Myocyte (in vitro differentiated cells): ENCODE data around the gene SEC23B. TPM values are rescaled to one million over a fixed set of nuclear protein-coding genes. Genes with fewer than 3 reads are reported as not detected.
"Not testable (repeated sequence)": the region's sequence is repeated elsewhere in the genome, so short reads cannot be mapped to it uniquely, and the experiment has no call there.

ENCODE experiments used
- DNase-seq: peaks from one replicate; pipeline ENCODE4 v3.0.0-alpha.2; 2012; ENCODE audit warnings: low read depth
- total RNA-seq: library from RNA; depleted of rRNA; stranded (reverse); fragments of >200 nt; gene quantifications from 2 replicates; pipeline ENCODE4 v1.2.3, GENCODE V29; 2014

Gene SEC23B
- total RNA-seq, 1 donor from 2014 or later: 23.3 TPM

DNA sequence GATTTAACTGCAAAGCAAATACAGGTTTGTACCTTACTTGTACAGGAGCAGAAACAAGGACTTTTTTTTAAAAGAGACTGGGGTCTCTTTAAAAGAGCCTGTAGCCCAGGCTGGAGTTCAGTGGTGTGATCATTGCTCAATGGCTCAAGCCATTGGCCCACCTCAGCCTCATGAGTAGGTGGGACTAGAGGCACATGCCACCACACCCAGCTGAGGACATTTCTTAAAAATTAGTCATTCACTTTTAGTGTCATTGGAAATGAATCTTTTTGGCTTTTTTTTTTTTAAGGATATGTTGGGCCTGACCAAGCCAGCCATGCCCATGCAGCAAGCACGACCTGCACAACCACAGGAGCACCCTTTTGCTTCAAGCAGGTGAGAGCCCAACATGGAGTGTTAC lies 16.9 kb downstream of the SEC23B start:
- DNase-seq: peak; percentile 19

DNA sequence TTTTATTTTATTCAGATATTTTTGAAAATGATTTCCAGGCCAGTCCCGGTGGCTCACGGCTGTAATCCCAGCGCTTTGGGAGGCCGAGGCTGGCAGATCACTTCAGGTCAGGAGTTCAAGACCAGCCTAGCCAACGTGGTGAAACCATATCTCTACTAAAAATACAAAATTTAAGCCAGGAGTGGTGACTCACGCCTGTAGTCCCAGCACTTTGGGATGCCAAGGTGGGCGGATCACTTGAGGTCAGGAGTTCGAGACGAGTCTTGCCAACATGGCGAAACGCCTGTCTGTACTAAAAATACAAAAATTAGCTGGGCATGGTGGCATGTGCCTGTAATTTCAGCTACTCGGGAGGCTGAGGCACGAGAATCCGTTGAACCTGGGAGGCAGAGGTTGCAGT lies 19.0 kb downstream of the SEC23B start:
- not testable (repeated sequence) for DNase-seq

DNA sequence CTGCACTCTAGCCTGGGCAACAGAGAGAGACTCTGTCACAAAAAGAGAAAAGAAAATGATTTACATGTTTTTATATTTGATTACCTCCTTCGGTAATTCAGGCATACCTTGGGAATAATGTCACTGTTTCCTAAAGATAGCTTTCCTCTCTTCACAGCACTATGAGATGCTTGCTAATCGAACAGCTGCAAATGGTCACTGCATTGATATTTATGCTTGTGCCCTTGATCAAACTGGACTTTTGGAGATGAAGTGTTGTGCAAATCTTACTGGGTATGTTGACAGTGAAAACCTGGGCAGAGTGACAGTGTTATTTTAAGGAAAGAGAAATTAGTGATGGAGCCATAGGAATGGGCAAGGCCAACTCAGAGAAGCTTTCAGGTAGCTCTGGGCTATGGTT lies 19.6 kb downstream of the SEC23B start:
- DNase-seq: no peak

DNA sequence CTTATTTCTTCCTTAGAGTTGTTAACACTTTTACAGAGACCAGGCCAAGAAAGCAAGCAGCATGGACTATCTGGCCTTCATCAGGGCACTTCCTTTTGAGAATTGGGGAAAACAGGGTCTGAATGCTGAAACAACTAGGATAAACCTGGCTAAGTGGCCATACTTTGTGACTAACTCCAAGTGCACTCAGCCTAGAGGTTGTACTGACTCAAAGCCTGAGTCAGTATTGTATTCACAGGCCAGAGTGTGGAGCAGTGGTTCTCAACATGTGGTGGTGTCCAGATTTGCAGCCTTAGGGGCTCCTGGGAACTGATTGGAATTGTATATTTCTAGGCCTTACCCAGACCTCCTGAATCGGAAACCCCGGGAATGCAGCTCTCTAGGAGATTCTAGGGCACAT lies 20.1 kb downstream of the SEC23B start:
- no peak for DNase-seq

DNA sequence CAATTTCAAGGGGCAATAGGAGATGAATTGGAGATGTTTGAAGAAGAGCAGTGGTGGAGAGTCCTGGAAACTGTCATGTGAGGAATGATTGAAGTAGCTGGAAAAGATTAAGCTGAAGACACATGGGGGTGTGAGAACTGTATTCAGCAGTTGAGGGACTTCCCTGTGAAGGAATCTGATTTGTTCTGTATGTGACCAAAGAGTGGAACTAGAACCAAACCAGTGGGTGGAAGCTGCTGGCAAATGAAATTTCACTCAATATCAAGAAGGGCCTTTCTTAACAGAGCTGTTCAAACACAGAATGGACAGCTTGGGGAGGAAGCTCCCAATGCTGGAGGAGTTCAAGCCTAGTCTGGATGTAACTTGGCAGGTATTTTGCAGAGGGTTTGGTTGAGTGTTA lies 21.3 kb downstream of the SEC23B start:
- no peak for DNase-seq

DNA sequence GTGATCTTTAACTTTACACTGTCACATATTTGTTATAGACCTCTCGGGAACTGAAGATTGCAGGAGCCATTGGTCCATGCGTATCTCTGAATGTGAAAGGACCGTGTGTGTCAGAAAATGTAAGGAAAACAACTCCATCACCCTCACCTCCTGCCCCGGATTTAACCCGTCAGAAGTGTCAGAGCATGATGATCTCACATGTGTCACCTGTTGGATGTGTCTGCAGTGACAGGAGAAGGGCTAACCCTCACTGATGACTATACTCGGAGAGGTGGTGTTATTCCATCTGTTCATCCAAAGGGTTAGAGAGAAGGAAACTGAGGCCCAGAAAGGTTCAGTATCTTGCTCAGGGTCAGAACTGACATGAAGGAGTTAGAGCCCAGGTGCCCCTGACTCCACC lies 24.9 kb downstream of the SEC23B start:
- DNase-seq: no peak

DNA sequence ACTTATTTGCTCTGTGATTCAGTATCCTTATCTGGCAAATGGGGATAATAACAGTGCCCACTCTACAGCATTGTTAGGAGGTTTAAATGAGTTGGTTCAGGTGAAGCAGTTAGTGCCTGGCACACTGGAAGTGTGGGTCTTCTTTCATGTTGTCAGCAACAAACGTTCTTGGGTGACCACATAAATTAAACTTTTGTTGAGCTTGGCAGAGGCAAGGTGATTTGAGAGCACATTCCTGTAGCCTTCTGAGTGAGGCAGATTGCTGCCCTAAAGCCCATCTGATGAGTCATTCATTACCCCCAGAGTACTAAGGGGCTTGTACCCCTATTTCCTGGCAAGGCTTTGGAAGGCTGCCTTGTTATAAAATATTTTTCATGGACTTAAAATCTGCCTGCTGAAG lies 25.8 kb downstream of the SEC23B start:
- no peak for DNase-seq

DNA sequence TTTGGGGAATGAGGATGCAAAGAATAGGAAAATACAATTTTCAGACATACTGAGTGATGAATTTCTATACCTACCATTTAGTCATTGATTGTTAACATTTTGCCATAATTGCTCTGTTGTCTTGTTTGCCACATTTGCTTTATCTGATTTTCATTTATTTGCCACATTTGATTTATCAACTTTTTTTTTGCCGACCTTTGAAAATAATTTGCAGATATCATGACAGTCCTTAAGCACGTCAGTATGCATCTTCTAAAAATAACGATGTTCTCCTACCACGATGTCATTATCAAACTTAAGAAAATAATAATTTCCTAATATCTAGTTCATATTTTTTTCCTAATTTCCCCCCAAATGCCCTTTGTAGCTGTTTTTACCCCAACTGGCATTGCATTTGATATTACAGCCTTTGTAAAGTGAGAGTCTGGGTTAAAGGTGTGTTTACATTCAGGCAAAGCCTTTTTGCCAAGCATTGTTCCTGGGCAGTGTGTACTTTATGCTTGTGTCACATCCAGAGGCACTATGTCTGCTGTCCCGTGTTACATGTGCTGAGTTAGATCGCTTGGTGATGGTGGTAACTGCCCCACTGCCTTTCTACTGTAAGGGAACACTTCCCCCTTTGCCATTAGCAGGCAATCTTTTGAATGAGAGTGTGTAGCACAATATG lies 26.4 kb downstream of the SEC23B start:
- no peak for DNase-seq

DNA sequence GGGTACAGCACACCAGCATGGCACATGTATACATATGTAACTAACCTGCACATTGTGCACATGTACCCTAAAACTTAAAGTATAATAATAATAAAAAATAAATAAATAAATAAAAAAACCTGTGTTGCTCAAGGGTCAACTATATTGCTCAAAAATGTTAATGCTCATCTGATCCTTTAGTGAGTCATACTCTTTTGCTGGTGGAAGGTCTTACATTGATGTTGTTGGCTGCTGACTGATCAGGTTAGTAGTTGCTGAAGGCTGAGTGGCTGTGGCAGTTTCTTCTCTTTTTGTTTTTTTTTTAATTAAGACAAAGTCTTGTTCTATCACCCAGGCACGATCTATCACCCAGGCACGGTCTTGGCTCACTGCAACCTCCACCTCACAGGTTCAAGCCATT lies 29.9 kb downstream of the SEC23B start:
- no peak for DNase-seq

DNA sequence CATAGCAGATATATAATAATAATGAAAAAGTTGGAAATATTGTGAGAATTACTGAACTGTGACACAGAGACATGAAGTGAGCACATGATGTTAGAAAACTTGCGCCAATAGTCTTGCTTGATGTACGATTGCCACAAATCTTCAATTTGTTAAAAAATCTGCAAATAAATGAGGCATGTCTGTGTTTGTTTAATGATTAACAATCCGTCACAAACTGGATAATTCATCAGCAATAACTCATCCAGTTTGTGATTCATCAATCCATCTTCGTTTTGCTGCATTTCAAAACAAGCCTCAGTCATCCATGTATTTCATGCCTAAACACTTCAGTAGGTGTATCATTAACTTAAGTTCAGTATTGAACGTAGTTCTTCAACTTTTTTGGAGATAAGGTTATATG lies 34.0 kb downstream of the SEC23B start:
- DNase-seq: no peak

DNA sequence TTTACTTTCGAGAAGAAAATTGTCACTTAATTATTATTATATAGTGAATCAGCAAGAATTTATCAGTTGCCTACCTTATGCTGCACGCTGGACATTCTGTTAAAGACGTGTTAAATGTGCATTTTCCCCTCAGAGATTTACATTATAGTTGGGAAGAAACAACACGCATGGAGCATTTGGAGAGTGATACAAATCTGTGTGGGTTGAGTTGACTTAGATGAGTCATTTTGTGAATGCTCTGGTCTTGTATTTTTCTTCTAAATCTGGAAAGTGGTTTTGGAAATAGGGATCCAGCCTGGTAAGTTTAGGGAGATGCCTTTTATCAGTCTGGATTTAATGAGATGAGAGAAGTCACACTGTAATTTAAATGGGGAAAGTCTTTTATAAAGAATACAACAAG lies 35.5 kb downstream of the SEC23B start:
- DNase-seq: no peak

DNA sequence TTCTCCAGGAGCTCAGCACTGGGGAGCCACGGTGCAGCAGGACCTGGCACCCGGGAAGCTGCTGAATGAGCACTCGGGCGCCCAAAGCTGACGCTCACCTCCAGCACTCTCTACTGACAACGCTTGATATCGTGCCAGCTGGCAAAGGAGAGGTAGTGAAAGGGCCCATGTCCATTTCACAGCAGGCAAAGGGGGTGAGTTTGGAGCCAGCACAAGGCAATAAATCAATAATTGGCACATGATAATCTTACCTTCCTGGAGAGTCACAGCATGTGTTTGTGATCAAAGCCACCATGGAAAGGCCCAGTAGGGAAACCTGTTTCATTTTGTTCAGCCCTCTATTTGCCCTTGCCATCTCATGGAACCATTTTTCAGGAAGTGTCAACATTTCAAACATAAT lies 36.2 kb downstream of the SEC23B start:
- DNase-seq: no peak

DNA sequence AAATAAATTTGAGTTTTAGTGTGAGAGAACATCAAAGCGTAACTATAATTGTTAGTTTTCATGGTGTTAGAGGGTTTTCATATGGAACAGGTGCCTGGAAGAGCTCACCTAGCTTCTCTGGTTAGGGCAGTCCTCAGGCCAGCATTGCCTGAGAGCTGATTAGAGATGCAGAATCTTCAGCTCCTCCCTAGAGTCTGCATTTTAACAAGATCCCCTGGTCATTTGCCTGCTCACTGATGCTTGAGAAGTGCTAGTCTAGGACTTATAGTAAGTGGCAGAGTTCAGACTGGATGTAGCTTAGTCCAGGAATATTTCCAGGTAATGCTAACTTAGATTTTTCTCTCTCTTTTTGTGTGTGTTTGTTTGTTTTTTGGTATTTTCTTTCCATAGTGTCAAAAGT lies 37.8 kb downstream of the SEC23B start:
- no peak for DNase-seq

DNA sequence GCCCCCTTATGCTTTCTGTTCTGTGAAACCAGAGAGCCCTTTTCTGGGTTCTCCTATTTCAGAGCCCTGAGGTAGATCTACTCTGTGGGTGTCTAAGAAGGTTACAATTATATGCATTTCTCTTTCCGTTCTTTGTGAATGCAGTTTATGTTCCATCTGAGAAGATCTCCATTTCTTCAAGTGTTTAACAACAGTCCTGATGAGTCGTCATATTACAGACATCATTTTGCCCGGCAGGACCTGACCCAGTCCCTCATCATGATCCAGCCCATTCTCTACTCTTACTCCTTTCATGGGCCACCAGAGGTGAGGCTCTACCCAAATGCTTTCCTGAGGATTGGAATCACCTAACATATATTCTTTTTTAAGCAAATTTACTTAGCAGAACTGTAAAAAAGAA lies 40.7 kb downstream of the SEC23B start:
- DNase-seq: no peak

DNA sequence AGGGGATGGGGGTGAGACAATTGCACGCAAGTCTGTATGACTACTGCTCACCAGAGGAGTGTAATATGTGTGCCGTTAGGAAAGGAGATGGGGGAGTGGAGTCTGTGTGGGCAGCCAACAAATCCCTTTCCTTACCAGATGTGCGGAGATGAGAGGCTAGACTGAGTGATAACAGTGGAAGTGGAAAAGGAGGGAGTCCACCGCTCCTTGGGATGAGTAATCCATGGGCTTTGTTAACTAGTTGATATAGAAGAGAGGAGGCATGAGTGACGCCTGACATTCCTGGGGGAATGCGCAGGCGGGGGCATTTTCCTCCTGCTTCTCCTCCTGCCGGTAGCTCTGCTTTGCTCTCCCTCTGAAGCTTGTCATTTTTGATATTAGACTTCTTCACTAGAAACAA lies 46.0 kb downstream of the SEC23B start:
- DNase-seq: no peak

DNA sequence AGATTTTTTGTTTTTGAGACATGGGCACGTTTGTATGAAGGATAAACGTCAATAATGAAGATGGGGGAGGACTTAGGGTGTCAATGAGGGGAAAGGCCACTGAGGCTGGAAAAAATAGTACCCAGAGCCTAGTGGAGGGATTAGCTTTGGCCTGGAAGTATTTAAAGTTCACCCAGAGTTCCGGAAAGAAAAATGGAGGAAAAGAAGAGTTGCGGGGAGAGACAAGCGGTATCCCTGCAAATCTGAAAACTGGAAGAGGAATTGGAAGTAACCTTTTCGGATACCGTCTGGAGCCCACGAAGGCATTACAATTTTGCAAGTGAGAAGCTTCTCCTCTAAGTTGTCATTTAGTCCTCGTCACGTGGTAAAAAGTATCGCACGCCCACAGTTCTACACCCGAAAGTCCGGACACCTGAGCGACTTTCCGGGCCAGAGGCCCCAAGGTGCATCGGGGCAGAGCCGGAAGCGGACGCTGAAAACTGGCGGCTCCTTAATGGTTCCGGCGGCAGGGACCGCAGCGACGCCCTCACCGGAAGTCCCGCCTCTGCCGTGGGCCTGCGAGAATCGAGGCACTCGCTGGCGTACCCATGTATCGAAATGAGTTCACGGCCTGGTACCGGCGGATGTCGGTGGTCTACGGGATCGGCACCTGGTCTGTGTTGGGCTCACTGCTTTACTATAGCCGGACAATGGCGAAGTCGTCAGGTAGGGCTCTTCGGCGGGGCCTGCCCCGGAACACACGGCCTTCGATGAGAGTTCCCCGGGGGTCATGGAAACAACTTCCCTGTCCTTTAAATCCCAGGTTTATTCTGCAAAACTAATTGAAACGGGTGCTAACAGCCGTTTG lies 59.4 kb downstream of the SEC23B start, which contains the start of gene SMIM26:
SMIM26 (plus strand) TSS at position 541 of the 847 bp plus-strand sequence; CDS start at position 588, 47 bp downstream.
- DNase-seq: peak; percentile 93

DNA sequence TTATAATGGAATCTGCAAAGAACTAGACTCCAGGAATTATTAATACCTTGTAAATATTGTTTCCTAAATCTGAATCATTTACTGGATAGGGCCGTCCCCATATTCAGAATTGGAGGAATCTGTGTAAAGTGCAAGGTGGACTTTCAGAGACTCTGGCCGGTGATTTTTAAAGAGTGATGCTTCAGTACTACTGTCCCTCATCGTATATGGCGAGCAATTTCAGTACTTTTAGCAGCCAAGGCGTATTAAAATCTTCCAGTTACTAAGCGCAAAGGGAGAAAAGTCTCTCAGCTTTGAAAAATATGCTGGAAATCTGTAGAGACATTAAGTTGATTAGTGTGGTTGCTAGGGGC lies 60.0 kb downstream of the SEC23B start:
- no peak for DNase-seq

DNA sequence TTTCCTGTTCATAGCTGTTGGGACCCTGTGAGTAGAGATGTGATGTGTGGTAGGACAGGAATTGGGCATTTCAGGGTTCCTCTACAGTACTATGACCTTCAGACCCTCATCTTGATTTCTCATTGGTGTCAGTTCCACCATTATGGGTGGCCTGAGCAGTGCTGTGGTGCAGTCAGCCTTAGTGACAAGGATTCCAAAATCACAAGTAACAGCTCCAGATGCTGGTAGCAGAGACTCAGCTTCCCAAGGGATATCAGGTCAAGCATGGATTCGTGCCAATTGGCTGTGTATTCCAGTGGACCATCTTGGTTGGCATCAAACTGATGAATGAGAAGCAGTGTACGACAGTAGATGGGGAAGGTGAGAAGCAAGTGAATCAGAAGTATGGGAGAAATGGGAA lies 63.3 kb downstream of the SEC23B start:
- DNase-seq: no peak

DNA sequence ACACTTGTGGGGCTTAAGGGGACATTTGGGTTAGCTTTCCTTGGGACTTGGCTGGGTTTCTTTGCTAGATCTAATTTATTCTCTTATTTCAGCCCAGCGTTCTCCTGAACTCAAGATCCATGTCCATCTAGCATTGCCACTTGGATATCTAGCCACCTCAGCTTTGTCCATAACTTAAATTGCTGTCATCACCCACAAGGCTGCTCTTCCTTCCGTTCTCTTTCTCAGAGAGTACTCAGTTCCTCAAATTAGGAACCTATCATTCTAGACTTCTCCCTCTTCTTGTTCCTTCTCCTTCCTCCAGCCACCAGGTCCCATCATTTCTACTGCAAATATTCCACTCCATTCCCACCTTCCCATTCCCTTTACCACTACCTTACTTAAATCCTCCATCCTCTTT lies 63.8 kb downstream of the SEC23B start:
- no peak for DNase-seq

DNA sequence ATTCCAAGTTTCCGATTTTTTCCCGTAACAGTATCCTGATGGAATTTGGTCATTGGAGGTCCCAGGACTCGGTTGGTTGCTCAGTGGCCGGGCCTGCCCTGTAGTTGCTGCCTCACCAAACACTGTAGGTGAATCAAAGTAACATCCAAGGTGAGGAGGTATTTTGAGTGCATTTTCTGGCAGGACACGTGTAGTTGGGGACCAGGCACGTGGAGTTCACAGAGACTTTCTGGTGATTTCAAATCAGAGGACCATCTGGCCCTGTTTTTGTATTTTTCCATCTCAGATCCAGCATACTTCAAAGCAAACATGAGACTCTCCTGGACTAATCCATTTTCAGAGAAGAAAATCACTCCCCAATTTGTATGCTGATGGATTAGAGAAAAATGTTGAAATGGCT lies 70.2 kb downstream of the SEC23B start:
- DNase-seq: no peak

DNA sequence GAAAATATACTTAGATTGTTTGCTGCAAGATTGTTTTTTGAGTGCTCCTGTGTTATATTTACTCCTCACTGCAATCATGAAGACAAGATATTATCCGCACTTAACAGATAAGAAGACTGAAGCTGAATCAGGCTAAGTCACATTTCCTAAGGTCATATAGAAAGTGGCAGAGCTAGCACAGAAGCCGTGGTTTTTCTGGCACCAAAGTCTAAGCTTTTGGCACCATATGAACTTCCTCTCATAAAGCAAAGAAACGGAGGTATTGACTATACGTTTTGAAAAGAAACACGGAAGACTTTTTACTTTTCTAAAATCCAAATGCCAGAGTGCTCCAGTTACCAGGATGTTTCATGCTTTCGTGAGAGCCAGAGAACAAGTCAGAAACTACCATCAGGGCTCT lies 70.8 kb downstream of the SEC23B start:
- DNase-seq: no peak

DNA sequence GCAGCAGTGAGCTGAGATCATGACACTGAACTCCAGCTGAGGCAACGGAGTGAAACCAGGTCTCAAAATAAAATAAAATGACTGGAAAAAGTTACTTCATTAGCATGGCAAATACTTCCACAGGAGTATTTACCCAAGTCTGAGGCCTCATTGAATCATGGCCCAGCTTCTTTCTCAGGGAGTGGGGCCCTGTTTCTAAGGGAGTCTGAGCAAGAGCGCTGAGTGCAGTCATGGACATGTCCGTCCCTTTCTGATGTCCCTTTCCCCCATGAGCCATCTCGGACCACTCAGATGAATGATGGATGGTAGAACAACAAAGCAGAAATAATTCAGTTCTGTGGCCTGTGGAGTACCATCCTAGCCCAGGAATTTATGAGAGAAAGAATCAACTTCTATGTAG lies 72.3 kb downstream of the SEC23B start:
- DNase-seq: no peak

DNA sequence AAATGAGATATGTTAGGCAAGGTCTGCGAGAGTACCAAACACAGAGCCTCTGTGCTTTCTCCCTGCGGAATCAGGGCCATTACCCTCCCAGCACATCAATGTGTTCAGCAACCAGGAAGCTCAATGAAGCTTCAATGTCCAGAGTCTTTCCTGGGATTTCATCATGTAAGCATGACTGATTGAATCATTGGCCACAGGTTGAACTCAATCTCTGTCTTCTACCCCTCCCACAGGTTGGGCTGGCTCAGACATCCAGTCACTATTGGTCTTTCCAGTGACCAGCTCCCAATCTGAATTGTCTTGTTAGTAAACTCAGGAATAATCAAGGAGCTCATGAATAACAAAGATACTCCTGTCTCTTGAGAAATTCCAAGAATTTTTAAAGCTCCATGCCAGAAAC lies 77.4 kb downstream of the SEC23B start:
- no peak for DNase-seq
